Breast epithelium (tissue), 4 donors: ENCODE data around the gene RFX8. TPM values are rescaled to one million over a fixed set of nuclear protein-coding genes. Genes with fewer than 3 reads are reported as not detected.
"Not testable (repeated sequence)": the region's sequence is repeated elsewhere in the genome, so short reads cannot be mapped to it uniquely, and the experiment has no call there.

Experiments used
- DNase-seq, 2 donors: peaks; one replicate each; pipeline ENCODE4 v3.0.0-alpha.2; 2019; ENCODE audit warnings: low spot score in 2 of 2
- H3K27ac ChIP-seq, 2 donors: fragments of 200-600 bp; sonication (generic) in 1 of 2; one replicate each; pipeline ENCODE4 v1.5.1; 2016 to 2019; ENCODE audit warnings: mild to moderate bottlenecking in 1 of 2
- H3K27me3 ChIP-seq, 2 donors: fragments of 200-600 bp; sonication (generic) in 1 of 2; one replicate each; pipeline versions ENCODE4 v1.5.1 to v1.6.0; 2017 to 2019; ENCODE audit warnings: control low read depth in 1 of 2, mild to moderate bottlenecking in 1 of 2
- H3K36me3 ChIP-seq: fragments of 200-600 bp; one replicate; pipeline ENCODE4 v1.5.1; 2019
- H3K4me1 ChIP-seq, 2 donors: fragments of 200-600 bp; sonication (generic); one replicate each; pipeline ENCODE4 v1.5.1; 2016 to 2019; ENCODE audit warnings: control low read depth in 1 of 2
- H3K4me3 ChIP-seq, 3 donors: fragments of 200-600 bp; sonication (generic); 1 replicate in 2 of 3; 2 replicates in 1 of 3; pipeline ENCODE4 v1.5.1; 2016 to 2019; ENCODE audit warnings: mild to moderate bottlenecking in 3 of 3, moderate library complexity in 2 of 3
- H3K9me3 ChIP-seq, 2 donors: fragments of 200-600 bp; sonication (generic) in 1 of 2; one replicate each; pipeline ENCODE4 v1.5.1; 2016 to 2019; ENCODE audit warnings: control low read depth in 1 of 2
- CTCF ChIP-seq, 3 donors: fragments of 450-650 bp; IDR thresholded peaks; one replicate each; pipeline ENCODE4 v1.5.1; 2016 to 2017; ENCODE audit warnings: antibody characterized with exemption in 3 of 3, mild to moderate bottlenecking in 3 of 3, moderate library complexity in 3 of 3
- POLR2A ChIP-seq: fragments of 450-650 bp; IDR thresholded peaks from one replicate; pipeline ENCODE4 v1.6.1; 2016; ENCODE audit warnings: antibody characterized with exemption, mild to moderate bottlenecking, moderate library complexity
- POLR2AphosphoS5 ChIP-seq, 3 donors: sonication (generic); formaldehyde crosslinking; IDR thresholded peaks; one replicate each; pipeline ENCODE4 v1.6.1; 2017; ENCODE audit warnings: antibody characterized with exemption in 3 of 3
- intact Hi-C: fragments of 100-400 bp; cut with DNase I; formaldehyde crosslinking; loops from one replicate; pipeline ENCODE4 v1.15.1; 2023; ENCODE audit warnings: low total_unique reads
- total RNA-seq, 3 donors: library from RNA; depleted of rRNA; stranded (reverse); fragments of >200 nt; gene quantifications; one replicate each; pipeline ENCODE4 v1.1.0, GENCODE V29; 2016

Gene RFX8
- total RNA-seq, 3 donors from 2014 or later, result 0.96 to 3.8 (median 2.3) TPM

- TF ChIP-seq POLR2A (no peak), CTCF (IDR thresholded peaks at IDR 0.05) (no peak), POLR2AphosphoS5 (IDR thresholded peaks at IDR 0.05) (no peak)
- DNase-seq, result no peak
- Histone ChIP-seq H3K27ac (peak overlapping the region in 1 of 2 donors; percentile 66), H3K27me3 (no peaks in the 10 kb centered on the region), H3K4me1 (no peaks in the 10 kb centered on the region), H3K9me3 (no peaks in the 10 kb centered on the region), H3K36me3 (no peaks in the 10 kb centered on the region), H3K4me3 (no peak overlapping the region)
- intact Hi-C loops, result no loop called here
These were observed 11.5 kb downstream of the RFX8 start for GRCh38 chr2:101463421-101463820.

- TF ChIP-seq CTCF (IDR thresholded peaks at IDR 0.05) (no peak), POLR2A (no peak), POLR2AphosphoS5 (IDR thresholded peaks at IDR 0.05) (no peak)
- Histone ChIP-seq H3K36me3 (no peaks in the 10 kb centered on the region), H3K4me3 (no peak overlapping the region), H3K4me1 (no peaks in the 10 kb centered on the region), H3K9me3 (no peaks in the 10 kb centered on the region), H3K27ac (no peak overlapping the region), H3K27me3 (no peaks in the 10 kb centered on the region)
- DNase-seq, result no peak
- intact Hi-C loops, result no loop called here
These were observed 13.5 kb downstream of the RFX8 start for GRCh38 chr2:101461381-101461780.

- H3K36me3 ChIP-seq, intact Hi-C loops, DNase-seq, H3K27ac ChIP-seq, H3K4me3 ChIP-seq, H3K4me1 ChIP-seq, H3K27me3 ChIP-seq, H3K9me3 ChIP-seq: not testable (repeated sequence)
These were observed 20.5 kb downstream of the RFX8 start for GRCh38 chr2:101454408-101454807.

GRCh38 chr2:101450965-101451364, 23.9 kb downstream of the RFX8 start:
- no peaks in the 10 kb centered on the region for H3K36me3 ChIP-seq
- no peak overlapping the region for H3K4me3 ChIP-seq
- intact Hi-C loops, result no loop called here
- no peaks in the 10 kb centered on the region for H3K9me3 ChIP-seq
- no peak for DNase-seq
- no peak overlapping the region for H3K27ac ChIP-seq
- H3K4me1 ChIP-seq, result no peaks in the 10 kb centered on the region
- TF ChIP-seq POLR2A, result no peak
- TF ChIP-seq POLR2AphosphoS5 (IDR thresholded peaks at IDR 0.05), result no peak
- TF ChIP-seq CTCF (IDR thresholded peaks at IDR 0.05), result no peak
- H3K27me3 ChIP-seq, result no peaks in the 10 kb centered on the region

GRCh38 chr2:101446869-101447268, 28.0 kb downstream of the RFX8 start:
- no peak for DNase-seq
- Histone ChIP-seq H3K36me3 (no peaks in the 10 kb centered on the region), H3K27me3 (no peaks in the 10 kb centered on the region), H3K27ac (no peak overlapping the region), H3K4me1 (no peaks in the 10 kb centered on the region), H3K9me3 (no peaks in the 10 kb centered on the region), H3K4me3 (no peak overlapping the region)
- intact Hi-C loops, result no loop called here
- TF ChIP-seq POLR2A, result no peak
- no peak for TF ChIP-seq CTCF (IDR thresholded peaks at IDR 0.05)
- no peak for TF ChIP-seq POLR2AphosphoS5 (IDR thresholded peaks at IDR 0.05)

- H3K4me1 ChIP-seq, result no peaks in the 10 kb centered on the region
- intact Hi-C loops, result no loop called here
- no peaks in the 10 kb centered on the region for H3K27me3 ChIP-seq
- no peak overlapping the region for H3K4me3 ChIP-seq
- H3K36me3 ChIP-seq, result no peaks in the 10 kb centered on the region
- no peak overlapping the region for H3K27ac ChIP-seq
- TF ChIP-seq POLR2A (no peak), CTCF (IDR thresholded peaks at IDR 0.05) (no peak), POLR2AphosphoS5 (IDR thresholded peaks at IDR 0.05) (no peak)
- DNase-seq, result no peak
- H3K9me3 ChIP-seq, result no peaks in the 10 kb centered on the region
These were observed 32.2 kb downstream of the RFX8 start for GRCh38 chr2:101442667-101443061.
